NCI-H2227 (cell line): Measurements from ENCODE around the gene ADAMTS17.
A peak's percentile ranks its signal among the peaks of the same experiment; 100 is the strongest.

Experiments used
- DNase-seq: peaks from one replicate; lab custom pipeline; 2025; ENCODE audit not compliant: unreplicated experiment; lab: John Stamatoyannopoulos, UW

Gene ADAMTS17

GRCh38 chr15:100341750-100342560, at the start of gene ADAMTS17:
Gene ADAMTS17, minus strand, starts transcription at chr15:100341975. Its CDS starts 76 bp downstream, at chr15:100341899.
- peak; percentile 75 for DNase-seq

GRCh38 chr15:100385300-100386050, 43.7 kb upstream of the ADAMTS17 start:
- DNase-seq = no peak

DNA sequence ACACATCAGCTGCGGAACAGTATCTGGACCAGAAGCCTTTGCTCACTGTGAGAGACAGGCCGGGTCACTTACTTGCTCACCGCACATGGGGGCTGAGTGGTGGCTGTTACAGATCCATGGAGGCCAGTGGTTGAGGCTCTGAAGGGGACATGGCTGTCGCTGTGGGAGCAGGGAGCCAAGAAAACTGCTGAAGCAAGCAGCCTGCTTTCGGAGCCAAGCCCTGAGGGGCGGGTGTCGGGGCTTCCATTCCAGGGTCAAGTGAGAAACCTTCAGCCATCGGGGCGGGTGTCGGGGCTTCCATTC, 42.3 kb upstream of the ADAMTS17 start:
- DNase-seq = no peak

- no peak for DNase-seq
Observed at GRCh38 chr15:100383302-100384107, 41.7 kb upstream of the ADAMTS17 start.

DNA sequence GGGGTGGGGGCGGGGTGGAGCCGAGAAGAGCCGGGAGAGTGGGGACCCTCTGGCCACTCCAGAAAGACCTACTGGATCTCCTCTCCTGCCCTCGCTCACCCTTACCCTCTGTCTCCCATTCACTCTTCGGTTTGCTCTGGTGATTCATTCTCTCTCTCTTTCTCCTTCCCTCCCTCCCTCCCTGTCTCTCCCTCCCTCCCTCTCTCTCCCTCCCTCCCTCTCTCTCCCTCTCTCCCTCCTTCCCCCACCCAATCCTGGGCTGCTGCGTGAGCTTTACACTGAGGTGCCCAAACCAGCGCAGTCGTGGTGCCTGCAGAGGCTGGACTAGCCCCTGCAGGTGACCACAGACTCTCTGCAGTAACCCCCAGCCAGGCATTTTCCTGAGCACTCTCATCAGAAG, 32.2 kb upstream of the ADAMTS17 start:
- no peak for DNase-seq

DNA sequence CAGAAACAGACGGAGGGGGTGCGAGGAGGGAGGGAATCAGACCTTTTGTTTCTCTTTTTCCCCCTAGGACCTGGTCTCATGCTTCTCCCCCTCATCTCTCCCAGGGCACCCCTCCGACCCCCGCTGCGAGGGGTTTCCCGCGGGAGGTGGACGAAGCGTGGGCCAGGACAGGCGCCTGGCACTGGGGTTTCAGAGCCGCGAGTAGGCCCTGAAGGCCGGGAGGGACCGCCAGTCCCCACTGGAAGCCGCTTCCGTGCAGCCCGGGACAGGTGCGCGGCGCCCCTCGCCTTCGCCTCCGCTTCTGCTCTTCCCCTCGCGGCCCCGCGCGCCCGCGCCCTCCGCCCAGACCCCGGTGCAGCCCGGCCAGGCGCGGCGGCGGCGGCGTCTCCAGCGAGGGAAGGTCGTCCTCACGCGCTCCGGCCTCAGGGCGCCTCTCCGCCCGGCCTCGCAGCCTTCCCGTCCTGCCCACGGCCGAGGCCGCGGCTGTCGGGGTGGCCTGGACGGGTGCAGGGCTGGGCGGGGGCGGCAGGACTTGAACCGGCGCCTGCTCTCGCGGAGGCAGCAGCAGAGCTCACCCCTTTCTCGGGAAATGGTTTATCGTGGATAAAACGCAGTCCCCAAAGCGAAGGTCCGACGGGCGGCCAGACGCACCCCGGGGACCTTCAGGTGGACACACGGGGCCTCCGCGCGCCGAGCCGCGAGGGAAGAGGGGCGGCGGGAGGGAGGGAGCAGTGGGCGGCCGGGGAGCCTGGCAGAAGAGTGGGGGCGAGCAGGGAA, 31.5 kb upstream of the ADAMTS17 start:
- no peak for DNase-seq

DNA sequence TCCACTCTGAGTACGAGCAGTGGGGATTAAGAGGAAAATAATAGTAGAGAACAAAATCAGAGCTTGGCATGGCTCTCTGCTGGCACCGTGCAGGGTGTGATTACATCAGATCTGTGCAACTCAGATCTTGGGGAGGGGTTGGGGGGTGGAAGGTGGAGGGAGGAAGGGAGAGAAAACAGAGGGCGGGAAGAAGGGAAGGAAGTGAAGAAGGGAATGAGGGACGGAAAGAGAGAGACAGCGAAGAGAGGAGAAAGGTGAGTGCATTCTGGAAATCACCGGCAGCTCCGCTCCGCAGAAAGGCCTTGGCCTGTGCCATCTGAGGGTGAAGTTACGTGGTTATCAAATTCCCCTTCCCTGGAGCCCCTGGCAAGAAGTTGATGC, 31.0 kb upstream of the ADAMTS17 start:
- no peak for DNase-seq

GRCh38 chr15:100355342-100355741, 13.6 kb upstream of the ADAMTS17 start:
- no peak for DNase-seq

DNA sequence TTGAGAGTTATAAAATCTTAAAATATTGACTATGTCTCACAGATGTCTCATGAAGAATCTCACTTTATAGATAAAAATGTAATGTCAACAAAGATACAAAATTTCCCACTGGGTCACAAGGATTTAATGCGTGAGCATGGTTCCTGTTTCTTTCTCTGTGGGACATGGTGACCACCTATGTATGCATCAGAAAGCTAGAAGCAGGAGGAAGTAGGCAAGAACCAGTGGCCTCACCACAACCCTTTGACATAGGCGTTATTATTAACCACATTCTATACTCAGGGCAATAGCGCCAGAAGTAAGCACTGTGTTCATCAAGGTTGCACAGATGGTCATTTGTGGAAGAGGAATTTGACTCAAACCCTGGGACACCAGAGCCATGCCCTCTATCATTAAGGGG, 11.7 kb upstream of the ADAMTS17 start:
- DNase-seq = no peak

- DNase-seq = no peak
Observed at GRCh38 chr15:100350434-100351226, 8.9 kb upstream of the ADAMTS17 start.

- DNase-seq = peak; percentile 60
Observed at GRCh38 chr15:100349696-100350433, 8.1 kb upstream of the ADAMTS17 start.

DNA sequence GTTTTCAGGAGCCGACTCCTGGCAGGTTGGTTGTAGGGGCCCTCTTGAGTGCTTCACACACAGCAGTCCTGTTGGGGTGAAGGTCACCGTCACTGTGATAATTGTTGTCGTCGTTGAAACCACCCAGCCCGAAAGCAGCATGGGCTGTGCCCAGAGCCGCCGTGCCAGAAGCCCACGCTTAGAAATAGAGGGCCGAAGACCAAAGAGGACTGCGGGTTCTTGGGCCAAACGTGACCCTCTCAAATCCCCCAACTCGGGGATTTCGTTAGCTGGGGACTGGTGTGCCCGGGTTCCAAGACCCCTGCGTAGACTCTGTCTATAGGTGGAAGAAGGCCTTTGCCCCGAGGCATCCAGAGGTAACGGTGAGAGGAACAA, 7.5 kb upstream of the ADAMTS17 start:
- DNase-seq = no peak

DNA sequence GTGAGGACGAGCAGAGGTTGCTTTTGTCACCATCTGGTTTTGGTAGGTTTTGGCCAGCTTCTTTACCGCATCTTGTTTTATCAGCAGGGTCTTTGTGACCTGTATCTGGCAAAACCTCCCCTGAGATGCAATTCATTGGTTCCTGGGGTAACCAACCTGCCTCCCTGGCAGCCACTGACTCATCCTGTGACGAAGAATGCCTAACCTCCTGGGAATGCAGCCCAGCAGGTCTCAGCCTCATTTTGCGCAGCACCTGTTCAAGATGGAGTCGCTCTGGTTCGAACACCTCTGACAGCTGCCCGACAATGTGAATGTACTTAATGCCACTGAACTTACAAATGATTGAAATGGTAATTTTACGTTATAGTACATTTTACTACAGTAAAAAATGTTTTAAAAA, 6.8 kb upstream of the ADAMTS17 start:
- no peak for DNase-seq

DNA sequence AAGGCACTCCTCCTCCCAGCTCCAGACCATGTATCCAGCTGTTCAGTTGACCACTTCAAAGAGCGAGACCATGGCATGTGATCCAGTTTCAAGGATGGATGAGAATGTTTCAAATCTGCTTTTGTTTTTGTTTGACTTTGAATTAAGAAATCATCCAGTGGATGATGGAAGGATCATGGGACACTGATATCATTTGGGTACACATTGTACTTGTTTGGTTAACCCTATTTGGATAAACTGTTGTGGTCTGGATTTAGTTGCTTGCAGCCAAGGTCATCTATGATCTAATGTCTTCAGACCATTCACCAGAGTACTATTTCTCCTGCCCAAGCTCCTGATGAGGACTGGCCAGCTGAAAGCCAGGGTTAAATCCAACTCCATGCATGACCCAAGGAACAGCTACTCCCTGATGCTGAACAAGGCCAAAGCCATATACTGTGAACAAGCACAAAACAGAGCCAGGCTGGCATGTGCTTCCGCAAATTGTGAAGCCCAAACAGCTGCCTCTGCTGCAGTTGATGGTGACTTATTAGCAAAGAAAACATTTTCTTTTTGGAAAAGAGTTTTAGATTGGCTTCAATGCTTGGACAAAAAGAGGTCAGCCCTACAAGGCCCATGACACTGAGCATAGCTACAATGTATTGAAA, 5.2 kb upstream of the ADAMTS17 start:
- no peak for DNase-seq

DNA sequence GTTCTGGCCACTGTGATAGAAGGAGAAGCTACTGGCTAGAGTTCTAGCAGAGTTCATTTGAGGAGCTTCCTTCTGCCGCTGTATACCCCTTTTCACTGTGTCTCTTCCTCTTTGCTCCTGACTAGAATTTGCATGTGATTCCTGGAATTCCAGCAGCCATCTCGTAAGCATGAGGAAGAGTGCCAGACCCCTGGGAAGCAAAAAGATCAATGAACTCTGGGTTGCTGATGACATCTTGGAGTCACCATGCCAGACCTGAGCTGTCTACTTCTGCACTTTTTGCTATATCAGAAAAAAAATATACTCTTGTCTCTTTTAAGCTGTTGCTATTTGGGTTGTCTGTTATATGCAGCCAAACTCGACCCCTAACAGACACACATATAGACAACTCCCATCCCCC, 3.7 kb upstream of the ADAMTS17 start:
- DNase-seq = no peak

DNA sequence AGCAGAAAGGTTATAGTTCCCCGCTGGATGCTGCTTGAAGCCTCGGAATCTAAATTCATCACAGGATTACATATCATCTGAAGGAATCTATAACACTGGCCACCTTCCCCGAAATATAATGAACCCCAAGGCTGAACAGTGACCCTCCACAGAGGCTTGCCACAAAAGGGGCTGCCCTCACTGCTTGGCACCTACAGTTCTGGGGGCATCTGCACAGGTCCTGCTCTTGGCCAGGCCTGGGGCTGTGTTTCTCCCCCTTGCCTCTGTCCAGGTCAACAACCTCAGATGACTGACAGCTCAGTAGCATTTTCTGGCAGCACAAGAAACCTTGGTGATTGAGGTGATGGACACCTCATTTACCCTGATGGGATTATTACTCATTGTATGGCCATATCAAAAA, 1.5 kb upstream of the ADAMTS17 start:
- no peak for DNase-seq

DNA sequence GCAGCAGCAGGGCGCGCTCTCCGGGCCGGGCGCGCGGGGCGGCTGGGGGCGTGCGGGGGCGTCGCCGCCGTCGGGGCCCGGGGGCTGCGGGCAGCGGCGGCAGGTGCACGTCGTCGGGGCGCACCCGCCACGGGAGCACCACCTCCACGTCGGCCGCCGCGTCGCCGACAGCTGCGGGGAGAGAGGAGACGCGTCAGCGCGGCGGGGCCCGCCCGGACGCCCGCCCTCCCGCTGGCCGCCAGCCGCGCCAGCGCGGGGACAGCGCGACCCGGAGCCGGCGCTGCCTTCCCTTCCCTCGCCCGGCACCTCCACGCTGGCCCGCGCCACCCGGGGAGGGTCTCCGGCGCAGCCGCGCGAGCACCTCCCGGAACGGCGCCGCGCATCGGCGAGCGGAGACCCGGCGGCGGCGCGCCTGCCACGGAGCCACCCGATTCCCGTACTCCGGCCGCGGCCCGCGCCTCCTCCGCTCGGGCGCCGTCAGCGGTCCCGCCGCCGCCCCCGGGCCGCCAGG, 481 bp downstream of the ADAMTS17 start:
- no peak for DNase-seq

- no peak for DNase-seq
Observed at GRCh38 chr15:100340721-100341238, 995 bp downstream of the ADAMTS17 start.

DNA sequence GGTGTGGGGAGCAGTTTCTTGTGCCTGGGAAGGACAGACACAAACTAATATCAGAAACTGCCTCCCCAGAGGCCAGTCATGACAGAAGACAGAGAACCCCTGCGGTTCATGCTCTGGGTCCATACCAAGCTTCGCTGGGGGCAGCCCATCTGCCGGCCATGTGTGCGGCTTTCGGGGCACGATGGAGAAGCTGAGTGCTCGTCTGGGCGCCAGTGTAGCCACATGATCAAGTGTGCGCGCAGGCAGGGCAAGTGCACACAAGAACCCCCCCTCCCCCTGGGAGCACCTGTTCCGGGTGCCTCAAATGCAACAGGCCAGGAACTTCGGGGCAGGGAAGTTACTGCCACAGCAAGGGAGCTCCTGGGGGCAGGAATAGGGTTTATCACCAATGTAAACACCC, 1.8 kb downstream of the ADAMTS17 start:
- DNase-seq = no peak
